H9 (cell line): ENCODE results near the gene RNF148. TPM values are rescaled to one million over a fixed set of nuclear protein-coding genes. Genes with fewer than 3 reads are reported as not detected.

Experiments used
- DNase-seq: peaks from one replicate; pipeline ENCODE4 v3.0.0-alpha.2; 2017
- H2AFZ ChIP-seq: one replicate; pipeline ENCODE4 v1.6.1; 2013; ENCODE audit warnings: mild to moderate bottlenecking, low read length, control low read depth, moderate library complexity
- H2AK5ac ChIP-seq: 2 replicates; pipeline ENCODE4 v1.6.1; 2013; ENCODE audit warnings: low read length, control low read depth, mixed read lengths; ENCODE audit not compliant: insufficient read length
- H2BK120ac ChIP-seq: one replicate; pipeline ENCODE4 v1.6.1; 2013; ENCODE audit warnings: low read depth, mild to moderate bottlenecking, low read length, control low read depth, inconsistent platforms; ENCODE audit not compliant: poor library complexity, severe bottlenecking
- H2BK12ac ChIP-seq: 2 replicates; pipeline ENCODE4 v1.6.1; 2013; ENCODE audit warnings: low read length, control low read depth, mixed read lengths, low read depth; ENCODE audit not compliant: insufficient read length
- H2BK15ac ChIP-seq: 2 replicates; pipeline ENCODE4 v1.6.1; 2013; ENCODE audit warnings: low read depth, low read length, control low read depth
- H2BK20ac ChIP-seq: one replicate; pipeline ENCODE4 v1.6.1; 2013; ENCODE audit warnings: low read depth, mild to moderate bottlenecking, low read length, control low read depth, inconsistent platforms; ENCODE audit not compliant: poor library complexity, severe bottlenecking
- H2BK5ac ChIP-seq: 2 replicates; pipeline ENCODE4 v1.6.1; 2013; ENCODE audit warnings: low read length, control low read depth, mixed read lengths; ENCODE audit not compliant: insufficient read length
- H3K14ac ChIP-seq: 2 replicates; pipeline ENCODE4 v1.6.1; 2013; ENCODE audit warnings: low read length, control low read depth; ENCODE audit not compliant: insufficient read depth
- H3K18ac ChIP-seq: 2 replicates; pipeline ENCODE4 v1.6.1; 2013; ENCODE audit warnings: low read depth, mild to moderate bottlenecking, mixed read lengths, low read length, control low read depth; ENCODE audit not compliant: insufficient read length
- H3K23ac ChIP-seq: 2 replicates; pipeline ENCODE4 v1.6.1; 2013; ENCODE audit warnings: low read length, control low read depth, mixed read lengths, low read depth; ENCODE audit not compliant: insufficient read length
- H3K23me2 ChIP-seq: 2 replicates; pipeline ENCODE4 v1.6.1; 2013; ENCODE audit warnings: low read depth, mild to moderate bottlenecking, mixed read lengths, low read length, control low read depth; ENCODE audit not compliant: insufficient read length, poor library complexity, severe bottlenecking
- H3K27ac ChIP-seq: 2 replicates; pipeline ENCODE4 v1.5.1; 2013; ENCODE audit warnings: low read length, control low read depth, mixed read lengths, low read depth; ENCODE audit not compliant: insufficient read length
- H3K27me3 ChIP-seq: 2 replicates; pipeline ENCODE4 v1.6.1; 2013; ENCODE audit warnings: low read length, control low read depth, inconsistent platforms; ENCODE audit not compliant: insufficient read depth
- H3K4ac ChIP-seq: 2 replicates; pipeline ENCODE4 v1.6.1; 2013; ENCODE audit warnings: low read depth, mild to moderate bottlenecking, control low read depth, inconsistent platforms, low read length, moderate library complexity
- H3K4me1 ChIP-seq: 2 replicates; pipeline ENCODE4 v1.6.1; 2013; ENCODE audit warnings: low read length, control low read depth, inconsistent platforms; ENCODE audit not compliant: insufficient read depth
- H3K4me2 ChIP-seq: 2 replicates; pipeline ENCODE4 v1.6.1; 2013; ENCODE audit warnings: low read length, control low read depth, mixed read lengths; ENCODE audit not compliant: insufficient read length, insufficient read depth
- H3K56ac ChIP-seq: 2 replicates; pipeline ENCODE4 v1.6.1; 2013; ENCODE audit warnings: low read depth, mild to moderate bottlenecking, mixed read lengths, low read length, control low read depth; ENCODE audit not compliant: insufficient read length
- H3K79me1 ChIP-seq: 2 replicates; pipeline ENCODE4 v1.6.1; 2013; ENCODE audit warnings: low read depth, mild to moderate bottlenecking, moderate library complexity, low read length, control low read depth, inconsistent platforms; ENCODE audit not compliant: insufficient read depth, poor library complexity, severe bottlenecking
- H3K79me2 ChIP-seq: 2 replicates; pipeline ENCODE4 v1.6.1; 2013; ENCODE audit warnings: low read length, control low read depth, inconsistent platforms; ENCODE audit not compliant: insufficient read depth
- H3K9ac ChIP-seq: 2 replicates; pipeline ENCODE4 v1.6.1; 2013; ENCODE audit warnings: low read length, control low read depth, mixed read lengths; ENCODE audit not compliant: insufficient read length; ENCODE audit errors: extremely low read depth
- H3K9me3 ChIP-seq: one replicate; pipeline ENCODE4 v1.6.1; 2013; ENCODE audit warnings: low read depth, low read length, inconsistent platforms; ENCODE audit not compliant: control insufficient read depth
- H3T11ph ChIP-seq: one replicate; pipeline ENCODE4 v1.6.1; 2013; ENCODE audit warnings: mild to moderate bottlenecking, low read length, control low read depth, inconsistent platforms
- H4K20me1 ChIP-seq: one replicate; pipeline ENCODE4 v1.6.1; 2013; ENCODE audit not compliant: control insufficient read depth, insufficient read length, insufficient read depth
- H4K5ac ChIP-seq: 2 replicates; pipeline ENCODE4 v1.6.1; 2013; ENCODE audit warnings: low read depth, mild to moderate bottlenecking, mixed read lengths, low read length, control low read depth; ENCODE audit not compliant: insufficient read length
- H4K8ac ChIP-seq: replicated peaks from 2 replicates; pipeline ENCODE4 v1.6.1; 2013; ENCODE audit warnings: low read length, control low read depth, mixed read lengths, low read depth; ENCODE audit not compliant: insufficient read length
- H4K91ac ChIP-seq: 2 replicates; pipeline ENCODE4 v1.6.1; 2013; ENCODE audit warnings: low read depth, mild to moderate bottlenecking, moderate library complexity, mixed read lengths, low read length, control low read depth; ENCODE audit not compliant: insufficient read length
- H3K27ac Mint-ChIP-seq, 3 experiments: 2 replicates in 2 of 3; 3 replicates in 1 of 3; pipeline ENCODE4 v1.8.0; 2020 to 2021; ENCODE audit warnings: mixed read lengths in 3 of 3, mild to moderate bottlenecking in 1 of 3, moderate library complexity in 1 of 3
- H3K27me3 Mint-ChIP-seq: 2 replicates; pipeline ENCODE4 v1.8.0; 2021; ENCODE audit warnings: low read depth, mild to moderate bottlenecking, moderate library complexity, mixed read lengths
- H3K36me3 Mint-ChIP-seq, 3 experiments: 2 replicates in 2 of 3; 3 replicates in 1 of 3; pipeline ENCODE4 v1.8.0; 2020 to 2021; ENCODE audit warnings: low read depth in 3 of 3, mixed read lengths in 3 of 3; ENCODE audit not compliant: insufficient read depth in 1 of 3
- H3K4me1 Mint-ChIP-seq, 2 experiments: 2 replicates each; pipeline ENCODE4 v1.8.0; 2020; ENCODE audit warnings: mixed read lengths in 2 of 2
- H3K4me3 Mint-ChIP-seq, 2 experiments: 2 replicates in 1 of 2; 3 replicates in 1 of 2; pipeline ENCODE4 v1.8.0; 2020 to 2021; ENCODE audit warnings: mild to moderate bottlenecking in 2 of 2, mixed read lengths in 2 of 2, moderate library complexity in 1 of 2
- H3K9me3 Mint-ChIP-seq, 2 experiments: 2 replicates in 1 of 2; 3 replicates in 1 of 2; pipeline ENCODE4 v1.8.0; 2020; ENCODE audit warnings: mild to moderate bottlenecking in 2 of 2, mixed read lengths in 2 of 2, moderate library complexity in 1 of 2
- WGBS: extraction: QIAGEN DNeasy Blood & Tissue Kit; methylation state at CpG from one replicate; pipeline ENCODE4 v1.1.7; 2013; ENCODE audit warnings: missing lambda C conversion rate, low lambda C conversion rate, mixed read lengths; ENCODE audit not compliant: insufficient read length; ENCODE audit errors: extremely low coverage; 5-methylcytosine and 5-hydroxymethylcytosine counted together
- total RNA-seq: library from RNA; stranded (reverse); gene quantifications from 2 replicates; pipeline ENCODE4 v1.2.1, GENCODE V29; 2021
- TF ChIP-seq, protein P1 (sequence below): fragments of 200-600 bp; sonication (generic); conservative IDR thresholded peaks from 3 replicates; pipeline ENCODE4 v1.8.0; 2021; ENCODE audit warnings: antibody characterized with exemption, mild to moderate bottlenecking

The RNF148 gene
- total RNA-seq, 1 experiment from 2014 or later = 0.39 TPM

DNA sequence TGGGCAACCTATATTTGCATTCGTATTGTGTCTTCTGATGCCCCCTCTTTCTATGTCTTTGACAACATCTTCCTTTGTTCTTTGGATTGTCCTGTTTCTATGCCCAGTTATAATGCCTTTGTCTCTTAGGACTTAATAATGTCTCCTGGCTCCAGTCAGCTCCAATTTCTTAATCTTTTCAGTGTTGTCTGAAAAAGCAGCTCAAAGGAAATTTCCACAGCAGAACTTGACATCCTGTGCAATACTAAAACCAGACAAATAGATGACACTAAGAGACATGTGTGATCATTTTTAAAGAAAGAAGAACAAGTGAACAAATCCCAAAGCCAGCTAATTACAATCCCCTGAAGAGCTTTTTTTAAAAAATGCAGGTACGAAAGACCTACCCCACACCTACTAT is 47.7 kb upstream of the RNF148 start:
- Mint-ChIP-seq H3K27me3 (no peaks in the 10 kb centered on the region), H3K4me1 (peaks cover 47 to 56% of the 10 kb centered on the region in 2 experiments), H3K4me3 (no peak overlapping the region), H3K36me3 (no peaks in the 10 kb centered on the region), H3K9me3 (no peaks in the 10 kb centered on the region), H3K27ac (peak overlapping the region in 1 of 3 experiments; percentile 29; a peak in 1 of 7 replicates)
- H3T11ph ChIP-seq = no peak overlapping the region
- H3K14ac ChIP-seq = no peak overlapping the region
- H4K20me1 ChIP-seq = no peaks in the 10 kb centered on the region
- no peaks in the 10 kb centered on the region for H3K79me2 ChIP-seq
- no peak overlapping the region for H4K91ac ChIP-seq
- WGBS = no CpG with 5 or more reads among the region's 2 CpGs
- no peaks in the 10 kb centered on the region for H3K27me3 ChIP-seq
- no peak overlapping the region for H3K56ac ChIP-seq
- no peak overlapping the region for H3K4me2 ChIP-seq
- H3K18ac ChIP-seq = no peak overlapping the region
- no peak overlapping the region for H2BK15ac ChIP-seq
- no peak overlapping the region for H4K5ac ChIP-seq
- H3K9me3 ChIP-seq = no peaks in the 10 kb centered on the region
- H2AK5ac ChIP-seq = no peak overlapping the region
- H3K9ac ChIP-seq = no peak overlapping the region
- no peak overlapping the region for H3K23ac ChIP-seq
- no peak overlapping the region for H2BK12ac ChIP-seq
- H4K8ac ChIP-seq = no peak overlapping the region
- H2BK20ac ChIP-seq = no peak overlapping the region
- H2BK5ac ChIP-seq = no peak overlapping the region
- H3K27ac ChIP-seq = no peak overlapping the region
- H2AFZ ChIP-seq = no peak overlapping the region
- no peak overlapping the region for H2BK120ac ChIP-seq
- peaks cover 3% of the 10 kb centered on the region for H3K4me1 ChIP-seq
- no peak for DNase-seq
- TF ChIP-seq, protein P1, sequence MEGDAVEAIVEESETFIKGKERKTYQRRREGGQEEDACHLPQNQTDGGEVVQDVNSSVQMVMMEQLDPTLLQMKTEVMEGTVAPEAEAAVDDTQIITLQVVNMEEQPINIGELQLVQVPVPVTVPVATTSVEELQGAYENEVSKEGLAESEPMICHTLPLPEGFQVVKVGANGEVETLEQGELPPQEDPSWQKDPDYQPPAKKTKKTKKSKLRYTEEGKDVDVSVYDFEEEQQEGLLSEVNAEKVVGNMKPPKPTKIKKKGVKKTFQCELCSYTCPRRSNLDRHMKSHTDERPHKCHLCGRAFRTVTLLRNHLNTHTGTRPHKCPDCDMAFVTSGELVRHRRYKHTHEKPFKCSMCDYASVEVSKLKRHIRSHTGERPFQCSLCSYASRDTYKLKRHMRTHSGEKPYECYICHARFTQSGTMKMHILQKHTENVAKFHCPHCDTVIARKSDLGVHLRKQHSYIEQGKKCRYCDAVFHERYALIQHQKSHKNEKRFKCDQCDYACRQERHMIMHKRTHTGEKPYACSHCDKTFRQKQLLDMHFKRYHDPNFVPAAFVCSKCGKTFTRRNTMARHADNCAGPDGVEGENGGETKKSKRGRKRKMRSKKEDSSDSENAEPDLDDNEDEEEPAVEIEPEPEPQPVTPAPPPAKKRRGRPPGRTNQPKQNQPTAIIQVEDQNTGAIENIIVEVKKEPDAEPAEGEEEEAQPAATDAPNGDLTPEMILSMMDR = no peak
- no peak overlapping the region for H3K4ac ChIP-seq
- H3K79me1 ChIP-seq = no peaks in the 10 kb centered on the region
- no peaks in the 10 kb centered on the region for H3K23me2 ChIP-seq
